DND-41 (cell line): ENCODE measurements around the gene TTLL7.

ENCODE experiments used
- EZH2 ChIP-seq: IDR thresholded peaks from 3 replicates; pipeline ENCODE4 v1.6.1; 2012; ENCODE audit warnings: borderline replicate concordance, low read depth, mild to moderate bottlenecking, moderate library complexity, low read length, inconsistent platforms; ENCODE audit not compliant: severe bottlenecking
- TF ChIP-seq, protein P1 (sequence below): IDR thresholded peaks from 2 replicates; pipeline ENCODE4 v1.5.1; 2012; ENCODE audit warnings: borderline replicate concordance, low read length, moderate library complexity, mild to moderate bottlenecking; ENCODE audit not compliant: poor library complexity, severe bottlenecking; ENCODE audit errors: extremely low read depth

DNA sequence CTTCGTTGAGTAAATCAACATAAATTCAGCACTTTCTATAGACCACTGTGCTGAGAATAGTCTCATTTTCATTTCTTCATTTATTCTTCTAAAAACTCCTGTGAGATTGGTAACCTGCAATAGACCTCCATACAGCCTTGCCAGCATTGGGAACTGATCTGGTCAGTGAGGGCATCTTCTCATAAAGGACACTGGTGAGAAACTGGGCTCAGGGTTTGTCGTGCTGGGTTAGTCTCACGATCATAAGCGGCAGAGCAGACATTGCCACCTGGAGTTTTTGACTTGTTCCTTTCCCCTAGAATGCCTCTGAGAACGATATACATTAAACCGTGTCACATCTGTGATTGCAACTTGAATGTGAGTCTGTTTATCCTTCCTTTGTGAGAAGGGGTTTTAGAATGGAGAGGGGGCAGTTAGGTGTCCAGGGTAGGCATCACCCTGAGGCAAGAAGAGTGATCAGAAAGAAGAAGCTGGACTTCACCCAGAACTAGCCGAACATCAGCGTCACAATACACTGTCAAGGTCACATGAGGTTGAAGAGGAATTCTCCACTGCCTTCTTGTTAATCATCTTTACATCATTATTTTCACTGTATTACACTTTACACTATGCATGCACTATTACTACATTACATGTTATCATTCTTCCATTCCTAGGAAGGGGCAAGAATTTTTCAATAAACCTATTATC is 1.4 kb upstream of the TTLL7 start:
- TF ChIP-seq, protein P1, sequence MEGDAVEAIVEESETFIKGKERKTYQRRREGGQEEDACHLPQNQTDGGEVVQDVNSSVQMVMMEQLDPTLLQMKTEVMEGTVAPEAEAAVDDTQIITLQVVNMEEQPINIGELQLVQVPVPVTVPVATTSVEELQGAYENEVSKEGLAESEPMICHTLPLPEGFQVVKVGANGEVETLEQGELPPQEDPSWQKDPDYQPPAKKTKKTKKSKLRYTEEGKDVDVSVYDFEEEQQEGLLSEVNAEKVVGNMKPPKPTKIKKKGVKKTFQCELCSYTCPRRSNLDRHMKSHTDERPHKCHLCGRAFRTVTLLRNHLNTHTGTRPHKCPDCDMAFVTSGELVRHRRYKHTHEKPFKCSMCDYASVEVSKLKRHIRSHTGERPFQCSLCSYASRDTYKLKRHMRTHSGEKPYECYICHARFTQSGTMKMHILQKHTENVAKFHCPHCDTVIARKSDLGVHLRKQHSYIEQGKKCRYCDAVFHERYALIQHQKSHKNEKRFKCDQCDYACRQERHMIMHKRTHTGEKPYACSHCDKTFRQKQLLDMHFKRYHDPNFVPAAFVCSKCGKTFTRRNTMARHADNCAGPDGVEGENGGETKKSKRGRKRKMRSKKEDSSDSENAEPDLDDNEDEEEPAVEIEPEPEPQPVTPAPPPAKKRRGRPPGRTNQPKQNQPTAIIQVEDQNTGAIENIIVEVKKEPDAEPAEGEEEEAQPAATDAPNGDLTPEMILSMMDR = no peak
- no peak for TF ChIP-seq EZH2
